ENCODE results near the gene GPRC5B.
A peak's percentile ranks its signal among the peaks of the same experiment; 100 is the strongest.

Gene GPRC5B

GRCh38 chr16:19868421-19868820 is 16.2 kb downstream of the GPRC5B start:
- DNase-seq, result no peak

GRCh38 chr16:19864566-19864965 is 20.1 kb downstream of the GPRC5B start:
- DNase-seq, result no peak

GRCh38 chr16:19863990-19864389 is 20.7 kb downstream of the GPRC5B start:
- DNase-seq, result no peak

- no peak for DNase-seq
Measured at GRCh38 chr16:19861811-19862327, 22.8 kb downstream of the GPRC5B start.

- no peak for DNase-seq
Measured at GRCh38 chr16:19861133-19861532, 23.5 kb downstream of the GPRC5B start.

GRCh38 chr16:19860166-19861041 is 24.2 kb downstream of the GPRC5B start:
- peak; percentile 23 for DNase-seq

GRCh38 chr16:19859603-19860002 is 25.0 kb downstream of the GPRC5B start:
- DNase-seq, result no peak

GRCh38 chr16:19859166-19859565 is 25.5 kb downstream of the GPRC5B start:
- no peak for DNase-seq

GRCh38 chr16:19858340-19859018 is 26.2 kb downstream of the GPRC5B start:
- no peak for DNase-seq

- DNase-seq, result no peak
Measured at GRCh38 chr16:19857593-19858339, 26.9 kb downstream of the GPRC5B start.

GRCh38 chr16:19856120-19856519 is 28.5 kb downstream of the GPRC5B start:
- DNase-seq, result no peak

GRCh38 chr16:19854543-19854876 is 30.1 kb downstream of the GPRC5B start:
- no peak for DNase-seq

- no peak for DNase-seq
Measured at GRCh38 chr16:19853742-19854542, 30.7 kb downstream of the GPRC5B start.

- DNase-seq, result no peak
Measured at GRCh38 chr16:19853132-19853741, 31.4 kb downstream of the GPRC5B start.

GRCh38 chr16:19851476-19851875 is 33.2 kb downstream of the GPRC5B start:
- DNase-seq, result no peak

- peak; percentile 89 for DNase-seq
Measured at GRCh38 chr16:19850131-19850817, 34.4 kb downstream of the GPRC5B start.

- no peak for DNase-seq
Measured at GRCh38 chr16:19848756-19849155, 35.9 kb downstream of the GPRC5B start.

- no peak for DNase-seq
Measured at GRCh38 chr16:19846436-19846835, 38.2 kb downstream of the GPRC5B start.

- no peak for DNase-seq
Measured at GRCh38 chr16:19844945-19845641, 39.6 kb downstream of the GPRC5B start.

GRCh38 chr16:19843371-19843770 is 41.3 kb downstream of the GPRC5B start:
- no peak for DNase-seq

All from NCI-H510A treated with DMSO at 0.1 percent for 48 hours (cell line).